ENCODE measurements around the gene NPAS3.

NPAS3 gene

DNA sequence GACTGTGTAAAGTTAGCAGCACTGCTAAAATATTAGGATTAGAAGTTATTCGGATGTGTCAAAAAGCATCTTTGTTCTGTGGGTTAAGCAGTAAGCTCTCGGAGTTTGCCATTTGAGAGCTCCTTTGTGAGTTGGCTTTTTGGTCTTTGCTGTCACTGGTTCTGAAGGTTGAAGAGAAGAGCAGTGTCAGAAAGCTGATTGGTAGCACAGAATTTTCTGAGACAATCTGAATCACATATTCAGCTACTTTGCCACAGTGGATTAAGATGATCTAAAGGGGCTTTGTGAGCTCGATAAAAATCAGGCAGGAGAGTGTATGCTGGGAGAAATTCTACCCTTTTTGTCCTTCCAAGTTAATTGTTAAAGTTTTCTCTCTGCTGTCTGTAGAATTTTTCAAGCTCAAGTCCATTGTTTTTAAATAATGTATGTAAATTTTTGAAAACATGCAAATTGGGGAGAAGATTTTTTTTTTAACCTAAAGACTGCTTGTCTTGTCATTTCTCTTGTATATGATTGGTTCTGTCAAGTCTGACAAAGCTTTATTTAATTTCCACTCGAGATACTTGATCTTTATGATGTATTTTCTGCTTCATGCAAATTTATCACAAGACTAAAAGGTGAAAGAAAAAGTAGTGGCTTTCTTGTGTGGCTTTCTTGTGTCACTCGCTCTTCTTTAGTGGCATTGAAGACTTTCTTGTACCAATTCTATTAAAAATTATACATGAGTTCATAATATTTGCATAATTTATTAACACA lies 704.9 kb downstream of the NPAS3 start:
- TF ChIP-seq, protein P1, sequence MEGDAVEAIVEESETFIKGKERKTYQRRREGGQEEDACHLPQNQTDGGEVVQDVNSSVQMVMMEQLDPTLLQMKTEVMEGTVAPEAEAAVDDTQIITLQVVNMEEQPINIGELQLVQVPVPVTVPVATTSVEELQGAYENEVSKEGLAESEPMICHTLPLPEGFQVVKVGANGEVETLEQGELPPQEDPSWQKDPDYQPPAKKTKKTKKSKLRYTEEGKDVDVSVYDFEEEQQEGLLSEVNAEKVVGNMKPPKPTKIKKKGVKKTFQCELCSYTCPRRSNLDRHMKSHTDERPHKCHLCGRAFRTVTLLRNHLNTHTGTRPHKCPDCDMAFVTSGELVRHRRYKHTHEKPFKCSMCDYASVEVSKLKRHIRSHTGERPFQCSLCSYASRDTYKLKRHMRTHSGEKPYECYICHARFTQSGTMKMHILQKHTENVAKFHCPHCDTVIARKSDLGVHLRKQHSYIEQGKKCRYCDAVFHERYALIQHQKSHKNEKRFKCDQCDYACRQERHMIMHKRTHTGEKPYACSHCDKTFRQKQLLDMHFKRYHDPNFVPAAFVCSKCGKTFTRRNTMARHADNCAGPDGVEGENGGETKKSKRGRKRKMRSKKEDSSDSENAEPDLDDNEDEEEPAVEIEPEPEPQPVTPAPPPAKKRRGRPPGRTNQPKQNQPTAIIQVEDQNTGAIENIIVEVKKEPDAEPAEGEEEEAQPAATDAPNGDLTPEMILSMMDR (conservative IDR thresholded peaks at IDR 0.05; ENCODE audit: low read length): no peak
- DNase-seq (ENCODE audit: low read depth): no peak
- H3K4me3 ChIP-seq (ENCODE audit: low read length): no peak overlapping the region

DNA sequence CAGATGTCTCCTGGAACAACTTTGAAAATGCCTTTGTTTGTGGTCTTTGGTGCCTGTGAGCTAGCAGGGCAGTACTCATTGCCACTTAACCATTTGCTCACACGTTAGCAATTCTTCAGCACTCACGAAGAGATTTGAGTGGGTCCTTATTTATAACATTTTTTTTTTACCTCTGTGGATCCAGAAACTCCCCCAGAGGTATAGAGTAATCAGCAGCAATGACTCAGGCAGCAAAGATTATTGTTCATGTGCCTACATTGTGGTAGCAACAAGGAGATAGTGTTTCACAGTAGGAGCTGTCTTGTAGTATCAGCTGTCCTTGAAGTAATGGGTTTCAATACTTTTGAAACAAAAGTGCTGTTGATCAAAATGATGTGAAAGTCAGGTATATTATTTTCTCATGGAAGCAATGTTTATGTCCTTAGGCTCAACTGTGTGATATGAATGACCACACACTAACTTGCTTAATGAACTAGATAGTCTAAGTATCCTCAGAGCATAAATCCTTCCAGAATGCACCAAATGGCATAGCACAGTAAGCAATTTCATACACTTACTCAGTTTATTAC lies 708.1 kb downstream of the NPAS3 start:
- no peak overlapping the region for H3K4me3 ChIP-seq (ENCODE audit: low read length)
- TF ChIP-seq, protein P1 (conservative IDR thresholded peaks at IDR 0.05; ENCODE audit: low read length): no peak
- DNase-seq (ENCODE audit: low read depth): peak; percentile 66

DNA sequence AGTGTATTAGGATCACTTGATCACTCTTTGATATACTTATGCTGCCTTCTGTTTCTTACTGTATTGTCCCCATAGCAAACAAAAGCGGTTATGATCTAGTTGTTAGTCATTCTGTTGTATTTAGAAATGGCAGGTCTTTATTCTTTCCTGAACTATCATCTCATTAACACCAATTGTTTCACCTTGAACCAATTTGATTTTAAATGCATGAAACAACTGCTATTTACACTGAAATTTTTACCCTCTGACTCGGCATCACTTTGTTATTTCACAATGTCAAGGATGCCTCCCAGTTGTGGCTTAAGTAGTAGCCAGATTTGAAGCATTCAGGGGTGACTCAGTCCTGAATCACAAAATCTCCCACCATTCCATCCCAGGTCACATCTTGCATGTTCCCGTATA lies 708.7 kb downstream of the NPAS3 start:
- peak; percentile 97 for DNase-seq (ENCODE audit: low read depth)
- H3K4me3 ChIP-seq (ENCODE audit: low read length): no peak overlapping the region
- TF ChIP-seq, protein P1 (conservative IDR thresholded peaks at IDR 0.05; ENCODE audit: low read length): no peak

DNA sequence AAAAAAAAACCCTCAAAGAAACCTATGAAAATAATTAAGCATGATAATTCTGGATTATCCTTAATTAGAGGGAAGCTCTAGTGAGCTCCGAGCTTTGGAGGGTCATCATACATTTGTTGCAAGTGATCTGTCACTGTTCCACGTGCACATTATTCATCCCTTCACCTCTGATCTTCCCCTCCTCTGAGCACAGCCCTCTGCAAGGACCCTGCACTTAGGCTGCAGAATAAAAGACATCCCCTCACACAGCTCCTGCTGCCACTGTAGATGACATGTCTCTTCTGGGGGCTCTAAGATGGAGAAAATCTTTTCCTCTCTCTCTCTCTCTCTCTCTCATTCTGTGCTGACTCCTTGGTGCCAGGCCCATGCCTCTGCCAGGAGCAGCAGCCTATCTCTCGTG lies 711.8 kb downstream of the NPAS3 start:
- DNase-seq (ENCODE audit: low read depth): no peak
- TF ChIP-seq, protein P1 (conservative IDR thresholded peaks at IDR 0.05; ENCODE audit: low read length): no peak

DNA sequence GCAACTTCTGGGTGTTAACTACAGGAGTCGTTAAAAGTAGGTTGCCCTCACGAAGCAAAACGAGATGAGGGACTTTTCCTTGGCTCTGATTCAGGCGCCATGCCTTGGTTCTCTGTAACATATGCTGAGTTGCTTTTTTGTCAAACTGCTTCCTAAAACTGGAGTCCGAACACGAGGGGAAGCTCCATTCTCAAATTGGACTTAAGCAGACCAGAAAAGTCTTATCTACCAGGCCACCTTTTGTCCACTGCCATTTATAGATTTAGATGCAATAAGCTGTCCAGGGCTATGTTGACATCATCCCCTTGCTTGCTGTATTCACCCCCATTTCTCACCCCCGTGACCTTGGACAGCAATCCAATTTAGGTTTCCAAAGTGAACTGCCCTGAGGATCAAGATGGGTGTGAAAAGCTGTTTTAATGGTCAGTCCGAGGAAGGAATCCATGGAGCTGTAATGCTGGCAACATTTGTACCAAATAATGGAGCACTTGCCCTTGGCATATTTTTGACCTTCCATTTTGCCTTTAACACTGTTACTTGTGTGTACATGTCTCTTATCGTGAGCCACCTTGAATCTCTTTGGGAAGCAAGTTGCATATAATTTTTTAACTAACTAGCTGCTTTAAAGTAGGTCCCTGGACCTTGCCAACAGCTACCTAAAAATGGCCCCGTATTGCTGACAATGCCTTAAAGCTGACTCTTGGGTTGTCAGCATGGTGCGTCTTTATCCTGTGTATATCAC lies 714.1 kb downstream of the NPAS3 start:
- no peak overlapping the region for H3K4me3 ChIP-seq (ENCODE audit: low read length)
- DNase-seq (ENCODE audit: low read depth): no peak
- TF ChIP-seq, protein P1 (conservative IDR thresholded peaks at IDR 0.05; ENCODE audit: low read length): no peak

More for the DNA sequence above, 711.8 kb downstream of the NPAS3 start:
- H3K4me3 ChIP-seq (ENCODE audit: low read length): no peak overlapping the region

GRCh38 chr14:33653308-33653695 lies 714.6 kb downstream of the NPAS3 start:
- TF ChIP-seq, protein P1 (conservative IDR thresholded peaks at IDR 0.05; ENCODE audit: low read length): no peak
- no peak for DNase-seq (ENCODE audit: low read depth)
- H3K4me3 ChIP-seq (ENCODE audit: low read length): no peak overlapping the region
